ENCODE results near the gene AUTS2.

DNA sequence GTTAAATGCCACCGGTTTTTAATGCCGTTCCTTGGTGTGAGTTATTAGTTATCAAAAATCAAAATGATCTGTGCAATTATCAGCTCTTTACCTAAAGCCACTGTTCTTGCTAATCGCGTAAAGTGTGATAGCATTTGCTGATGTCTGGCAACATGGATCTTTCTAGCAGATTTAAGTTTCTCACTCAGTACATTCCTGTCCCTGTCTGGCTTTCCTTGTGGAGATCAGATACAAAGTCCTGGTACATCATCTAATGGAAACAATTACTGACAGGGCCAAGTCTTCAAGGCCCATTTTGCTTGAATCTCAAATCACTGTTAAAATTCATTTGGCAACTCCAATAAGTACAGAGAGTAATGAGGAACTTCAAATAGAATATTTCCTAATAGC, 755.7 kb downstream of the AUTS2 start:
- TF ChIP-seq, protein P1, sequence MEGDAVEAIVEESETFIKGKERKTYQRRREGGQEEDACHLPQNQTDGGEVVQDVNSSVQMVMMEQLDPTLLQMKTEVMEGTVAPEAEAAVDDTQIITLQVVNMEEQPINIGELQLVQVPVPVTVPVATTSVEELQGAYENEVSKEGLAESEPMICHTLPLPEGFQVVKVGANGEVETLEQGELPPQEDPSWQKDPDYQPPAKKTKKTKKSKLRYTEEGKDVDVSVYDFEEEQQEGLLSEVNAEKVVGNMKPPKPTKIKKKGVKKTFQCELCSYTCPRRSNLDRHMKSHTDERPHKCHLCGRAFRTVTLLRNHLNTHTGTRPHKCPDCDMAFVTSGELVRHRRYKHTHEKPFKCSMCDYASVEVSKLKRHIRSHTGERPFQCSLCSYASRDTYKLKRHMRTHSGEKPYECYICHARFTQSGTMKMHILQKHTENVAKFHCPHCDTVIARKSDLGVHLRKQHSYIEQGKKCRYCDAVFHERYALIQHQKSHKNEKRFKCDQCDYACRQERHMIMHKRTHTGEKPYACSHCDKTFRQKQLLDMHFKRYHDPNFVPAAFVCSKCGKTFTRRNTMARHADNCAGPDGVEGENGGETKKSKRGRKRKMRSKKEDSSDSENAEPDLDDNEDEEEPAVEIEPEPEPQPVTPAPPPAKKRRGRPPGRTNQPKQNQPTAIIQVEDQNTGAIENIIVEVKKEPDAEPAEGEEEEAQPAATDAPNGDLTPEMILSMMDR (IDR thresholded peaks at IDR 0.05) = no peak
- TF ChIP-seq POLR2AphosphoS5 (IDR thresholded peaks at IDR 0.05; ENCODE audit: insufficient read depth in 1 of 2, low read depth in 1 of 2) = no peak

Data from vagina (tissue), 2 donors.